HG03442 (cell line): ENCODE results near the gene EN2.

Source experiments
- ATAC-seq: cut with Tn5 transposase; IDR thresholded peaks from one replicate; pipeline ENCODE4 v1.9.1; 2021; ENCODE audit warnings: mild to moderate bottlenecking, moderate library complexity; ENCODE audit not compliant: unreplicated experiment

Gene EN2

DNA sequence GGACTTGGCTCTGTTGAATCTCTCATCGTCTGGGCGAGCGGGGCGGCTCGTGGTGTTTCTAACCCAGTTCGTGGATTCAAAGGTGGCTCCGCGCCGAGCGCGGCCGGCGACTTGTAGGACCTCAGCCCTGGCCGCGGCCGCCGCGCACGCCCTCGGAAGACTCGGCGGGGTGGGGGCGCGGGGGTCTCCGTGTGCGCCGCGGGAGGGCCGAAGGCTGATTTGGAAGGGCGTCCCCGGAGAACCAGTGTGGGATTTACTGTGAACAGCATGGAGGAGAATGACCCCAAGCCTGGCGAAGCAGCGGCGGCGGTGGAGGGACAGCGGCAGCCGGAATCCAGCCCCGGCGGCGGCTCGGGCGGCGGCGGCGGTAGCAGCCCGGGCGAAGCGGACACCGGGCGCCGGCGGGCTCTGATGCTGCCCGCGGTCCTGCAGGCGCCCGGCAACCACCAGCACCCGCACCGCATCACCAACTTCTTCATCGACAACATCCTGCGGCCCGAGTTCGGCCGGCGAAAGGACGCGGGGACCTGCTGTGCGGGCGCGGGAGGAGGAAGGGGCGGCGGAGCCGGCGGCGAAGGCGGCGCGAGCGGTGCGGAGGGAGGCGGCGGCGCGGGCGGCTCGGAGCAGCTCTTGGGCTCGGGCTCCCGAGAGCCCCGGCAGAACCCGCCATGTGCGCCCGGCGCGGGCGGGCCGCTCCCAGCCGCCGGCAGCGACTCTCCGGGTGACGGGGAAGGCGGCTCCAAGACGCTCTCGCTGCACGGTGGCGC, at the start of gene EN2:
Gene EN2, plus strand, starts transcription at position 19 of the 767 bp plus-strand sequence. Its CDS starts 249 bp downstream, at position 268.
- ATAC-seq = no peak

DNA sequence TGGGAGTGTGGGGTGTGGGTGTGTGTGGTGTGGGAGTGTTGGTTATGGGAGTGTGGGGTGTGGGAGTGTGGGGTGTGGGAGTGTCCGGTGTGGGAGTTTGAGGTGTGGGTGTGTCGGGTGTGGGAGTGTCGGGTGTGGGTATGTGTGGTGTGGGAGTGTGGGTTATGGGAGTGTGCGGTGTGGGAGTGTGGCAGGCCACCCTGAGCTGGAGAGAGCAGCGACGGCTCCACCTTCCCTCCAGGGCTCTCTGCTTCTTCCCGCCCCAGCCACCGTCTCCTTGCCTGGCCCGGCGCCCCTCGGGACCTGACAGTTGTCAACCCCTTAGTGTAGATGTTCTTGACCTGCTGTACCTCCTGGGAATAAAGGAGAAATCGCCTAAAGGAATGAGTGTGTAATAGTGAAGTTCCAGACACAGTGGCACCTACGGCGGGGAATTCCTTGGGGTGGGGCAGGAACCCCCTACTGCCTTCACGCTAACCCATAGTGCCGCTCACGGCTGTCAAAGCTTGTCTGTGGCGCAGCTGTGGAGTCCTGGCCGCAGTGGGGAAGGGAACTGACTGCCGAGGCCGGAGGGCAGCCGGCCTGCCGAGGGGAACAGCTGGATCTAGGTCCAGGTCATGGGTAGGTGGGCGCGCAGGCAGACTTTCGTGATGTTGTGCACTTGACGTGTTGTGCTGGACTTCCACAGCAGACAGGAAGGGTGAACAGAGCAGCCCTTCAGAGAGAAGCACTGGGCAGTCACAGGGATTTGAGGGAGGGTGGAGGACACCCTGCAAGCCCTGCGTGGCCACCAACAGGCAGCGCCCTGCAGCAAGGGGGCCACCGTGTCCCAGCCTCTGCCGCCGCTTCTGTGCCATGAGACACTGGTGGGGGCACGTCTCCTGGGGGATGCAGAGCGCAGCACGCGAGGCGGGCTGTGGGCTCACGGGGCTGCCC, 49.0 kb upstream of the EN2 start:
- ATAC-seq = no peak

DNA sequence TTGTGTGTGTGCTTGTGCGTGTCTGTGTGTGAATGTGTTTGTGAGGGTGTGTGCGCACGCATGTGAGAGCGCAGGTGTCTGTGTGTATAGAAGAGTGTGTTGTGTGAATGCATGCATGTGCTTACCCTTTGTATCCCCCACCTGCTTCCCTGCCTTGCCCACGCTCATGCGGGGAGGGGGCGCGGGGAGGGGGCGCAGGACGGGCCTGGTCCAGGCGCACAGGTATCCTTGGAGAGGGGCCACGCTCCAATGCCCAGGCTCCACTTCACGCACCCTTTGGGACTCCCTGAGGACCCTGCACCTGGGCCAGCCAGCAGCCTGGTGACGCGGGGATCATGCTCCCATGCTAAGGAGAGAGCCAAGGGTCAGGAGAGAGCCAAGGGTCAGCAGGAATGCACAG, 47.9 kb upstream of the EN2 start:
- no peak for ATAC-seq

DNA sequence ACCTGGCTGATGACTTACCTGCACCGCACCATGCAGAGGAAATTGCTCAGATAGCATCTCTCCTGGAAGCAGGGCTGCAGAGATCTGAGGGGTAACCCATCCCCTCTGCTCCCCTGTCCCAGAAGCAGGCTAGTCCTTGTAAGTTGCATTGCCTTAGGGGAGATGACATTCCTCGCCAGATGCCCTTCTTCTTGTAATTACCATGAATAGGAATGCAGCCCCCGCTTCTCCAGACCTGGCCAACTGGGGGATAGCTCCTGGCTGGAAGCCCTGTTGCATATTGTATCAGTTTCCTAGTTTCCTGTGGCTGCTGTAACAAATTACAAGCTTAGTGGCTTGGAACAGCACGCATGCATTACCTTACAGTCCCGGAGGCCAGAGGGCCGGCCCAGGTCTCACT, 47.5 kb upstream of the EN2 start:
- no peak for ATAC-seq

DNA sequence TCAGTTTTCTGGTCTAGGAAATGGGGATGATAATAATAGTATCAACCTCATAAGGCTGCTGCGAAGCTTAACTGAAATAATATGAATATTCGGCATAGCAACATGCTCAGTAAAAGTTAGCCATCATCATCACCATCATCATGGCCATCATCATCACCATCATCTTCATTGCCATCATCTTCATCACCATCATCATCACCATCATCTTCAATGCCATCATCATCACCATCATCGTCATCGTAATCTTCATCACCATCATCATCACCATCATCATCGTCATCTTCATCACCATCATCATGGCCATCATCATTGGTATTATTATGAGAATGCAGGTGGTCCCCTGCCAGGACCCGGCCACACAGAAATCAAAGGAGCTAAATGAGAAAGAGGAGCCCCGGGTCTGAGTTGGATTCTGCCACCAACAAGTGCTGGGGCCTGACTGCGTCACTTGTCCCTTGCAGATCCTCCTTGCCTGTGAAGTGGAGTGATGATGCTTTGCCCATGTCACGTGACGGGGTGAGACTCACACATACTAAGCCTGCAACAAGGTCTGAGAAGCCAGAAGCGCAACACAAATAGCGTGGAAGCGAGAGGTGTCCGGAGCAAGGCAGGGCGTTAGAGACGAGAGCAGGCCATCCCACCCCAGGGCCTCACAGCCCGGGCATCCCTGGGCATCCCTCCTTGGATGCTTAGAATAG, 46.1 kb upstream of the EN2 start:
- ATAC-seq = no peak

DNA sequence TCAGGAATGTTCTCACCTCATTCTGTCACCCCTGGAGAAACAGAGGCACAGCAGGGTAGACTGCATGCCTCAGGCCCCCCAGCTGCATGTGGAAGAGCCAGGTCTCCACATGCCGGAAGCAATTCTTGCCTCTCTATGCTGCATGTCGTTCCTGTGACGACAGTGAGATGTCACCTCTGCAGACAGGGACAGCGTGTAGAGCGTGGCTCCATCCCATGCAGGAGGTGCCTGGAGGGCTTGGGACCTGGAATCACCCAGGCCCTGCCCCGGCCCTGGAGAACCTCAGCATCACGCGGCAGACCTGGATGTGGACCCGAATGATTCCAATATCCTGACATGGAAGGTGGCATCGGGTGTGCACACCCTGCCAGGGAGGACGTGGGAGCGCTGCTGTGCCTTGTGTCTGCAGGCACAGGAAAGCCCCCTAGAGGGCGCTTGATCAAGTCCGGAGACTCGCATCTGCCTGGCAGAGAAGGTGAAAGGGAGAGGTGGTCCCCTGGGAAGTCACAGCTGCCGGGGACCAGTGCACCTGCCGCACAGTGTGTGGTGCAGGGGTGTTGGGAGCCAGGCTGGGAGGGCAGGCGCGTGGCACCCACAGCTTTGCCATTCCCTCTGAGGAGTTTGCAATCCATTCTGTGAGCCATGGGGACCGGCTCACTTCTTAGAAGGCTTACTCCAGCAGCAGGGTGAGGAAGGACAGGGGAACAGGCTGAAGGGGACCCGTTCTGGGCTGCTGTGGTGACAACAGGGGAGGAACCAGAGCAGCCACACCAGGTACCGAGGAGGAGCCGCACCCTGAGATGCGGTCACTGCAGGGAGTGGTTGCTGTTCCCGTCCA, 45.3 kb upstream of the EN2 start:
- peak; percentile 80 for ATAC-seq

DNA sequence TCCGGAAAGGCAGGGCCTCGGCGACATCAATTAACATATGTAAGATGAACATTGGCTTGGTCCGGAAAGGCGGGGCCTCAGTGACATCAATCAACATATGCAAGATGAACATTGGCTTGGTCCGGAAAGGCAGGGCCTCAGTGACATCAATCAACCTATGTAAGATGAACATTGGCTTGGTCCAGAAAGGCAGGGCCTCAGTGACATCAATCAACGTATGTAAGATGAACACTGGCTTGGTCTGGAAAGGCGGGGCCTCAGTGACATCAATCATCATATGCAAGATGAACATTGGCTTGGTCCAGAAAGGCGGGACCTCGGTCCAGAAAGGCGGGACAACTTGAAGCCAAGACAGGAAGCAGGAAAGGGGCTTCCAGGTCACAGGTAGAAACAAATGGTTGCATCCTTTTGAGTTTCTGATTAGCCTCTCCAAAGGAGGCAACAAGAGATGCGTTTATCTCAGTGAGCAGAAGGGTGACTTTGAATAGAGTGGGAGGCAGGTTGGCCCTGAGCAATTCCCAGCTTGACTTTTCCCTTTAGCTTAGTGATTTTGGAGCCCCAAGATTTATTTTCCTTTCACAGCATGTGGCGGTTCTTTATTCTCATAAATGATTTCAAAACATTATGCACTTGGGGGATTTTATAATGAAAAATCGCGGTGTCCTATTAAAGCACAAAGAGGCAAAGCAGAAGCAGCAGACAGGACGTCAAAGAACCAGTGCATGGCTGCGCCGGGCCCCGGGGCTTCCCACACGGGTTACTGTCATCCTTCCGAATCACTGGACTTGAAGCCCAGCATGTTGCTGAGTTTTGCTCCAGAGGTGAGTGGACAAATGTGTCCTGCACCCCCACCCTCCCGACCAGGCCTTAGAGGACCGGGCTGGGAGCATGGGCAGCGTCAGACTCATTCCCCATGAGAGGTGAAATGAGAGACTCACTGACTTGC, 43.1 kb upstream of the EN2 start:
- ATAC-seq = no peak

DNA sequence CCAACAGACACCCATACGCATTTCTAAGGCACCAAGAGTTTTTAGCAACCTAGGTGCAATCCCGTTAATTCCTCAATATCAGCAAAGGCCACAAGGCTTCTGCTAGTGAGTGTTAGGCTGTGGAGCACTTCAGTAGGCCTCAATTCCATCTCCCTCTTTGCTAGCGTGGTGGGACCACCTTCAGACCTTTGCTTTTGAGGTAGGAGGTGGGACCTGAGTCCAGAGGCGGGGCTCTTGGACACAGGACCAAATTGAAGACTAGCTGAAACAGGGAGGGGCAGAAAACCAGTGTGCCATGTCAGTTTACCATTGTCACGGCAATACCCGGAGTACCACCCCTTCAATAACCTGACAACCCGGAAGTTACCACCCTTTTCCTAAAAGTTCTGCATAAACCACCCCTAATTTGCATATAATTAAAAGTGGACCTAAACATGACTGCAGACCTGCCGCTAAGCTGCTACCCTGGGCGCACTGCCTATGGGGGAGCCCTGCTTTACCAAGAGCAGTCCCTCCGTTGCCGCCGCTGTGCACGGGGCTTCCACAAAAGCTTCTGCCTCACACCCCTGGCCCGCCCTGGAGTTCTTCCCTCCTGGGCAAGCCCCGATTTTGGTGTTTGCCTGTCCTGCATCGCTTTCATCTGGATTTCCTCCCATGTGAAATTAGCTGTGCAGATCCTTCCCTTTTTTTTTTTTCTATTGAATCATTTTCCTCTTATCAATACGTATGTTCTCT, 41.1 kb upstream of the EN2 start:
- ATAC-seq = no peak

DNA sequence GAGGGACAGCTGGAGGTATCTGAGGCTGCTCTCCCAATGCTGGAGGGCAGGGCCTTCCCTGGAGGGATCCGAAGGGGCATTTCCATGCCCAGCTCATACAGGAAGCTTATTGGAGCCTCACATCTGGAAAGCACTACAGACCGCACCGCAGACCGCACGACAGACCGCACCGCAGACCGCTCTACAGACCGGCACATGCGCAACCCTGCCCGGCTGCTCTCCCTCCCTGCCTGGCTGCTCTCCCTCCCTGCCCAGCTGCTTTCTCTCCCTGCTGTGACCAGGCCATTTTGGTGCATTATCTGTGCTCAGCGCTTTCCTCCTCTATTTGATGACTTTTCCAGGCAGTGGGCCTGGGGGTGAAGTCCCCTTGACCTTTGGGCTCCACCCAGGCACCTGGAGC, 39.6 kb upstream of the EN2 start:
- no peak for ATAC-seq

DNA sequence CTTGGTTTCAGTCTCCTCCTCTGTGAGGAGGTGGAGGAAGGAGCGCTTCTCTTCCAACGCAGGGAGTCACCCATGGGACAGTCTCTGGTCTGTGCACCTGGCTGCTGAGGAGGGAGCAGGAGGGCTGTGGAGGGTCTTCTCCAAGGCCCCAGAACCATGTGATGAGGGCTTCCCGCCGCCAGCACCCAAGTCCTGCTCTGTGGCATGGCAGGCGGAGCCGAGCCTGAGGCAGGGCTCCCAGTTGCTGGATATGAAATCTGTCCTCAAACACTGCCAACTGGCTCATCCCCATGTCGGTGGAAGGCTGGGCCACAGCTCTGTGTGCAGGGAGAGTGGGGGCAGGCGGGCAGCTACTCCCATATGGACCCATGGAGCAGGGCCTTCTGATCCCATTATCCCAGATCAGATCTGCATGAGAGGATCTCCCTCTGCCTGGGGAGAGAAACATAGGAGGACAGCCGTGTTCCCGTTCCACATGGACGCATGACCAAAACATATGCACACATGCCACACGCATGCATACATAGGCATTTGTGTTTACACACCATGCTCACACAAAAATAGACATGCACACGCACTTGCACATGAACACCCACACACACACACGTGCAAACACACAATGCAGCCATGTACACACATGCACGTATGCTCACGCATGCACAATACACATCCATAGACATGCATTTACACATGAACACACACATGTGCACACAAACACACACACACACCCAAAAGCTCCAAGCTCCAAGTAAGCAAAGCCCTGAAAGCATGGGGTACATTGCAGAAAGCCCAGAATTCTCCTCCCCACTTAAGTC, 38.8 kb upstream of the EN2 start:
- ATAC-seq = no peak

DNA sequence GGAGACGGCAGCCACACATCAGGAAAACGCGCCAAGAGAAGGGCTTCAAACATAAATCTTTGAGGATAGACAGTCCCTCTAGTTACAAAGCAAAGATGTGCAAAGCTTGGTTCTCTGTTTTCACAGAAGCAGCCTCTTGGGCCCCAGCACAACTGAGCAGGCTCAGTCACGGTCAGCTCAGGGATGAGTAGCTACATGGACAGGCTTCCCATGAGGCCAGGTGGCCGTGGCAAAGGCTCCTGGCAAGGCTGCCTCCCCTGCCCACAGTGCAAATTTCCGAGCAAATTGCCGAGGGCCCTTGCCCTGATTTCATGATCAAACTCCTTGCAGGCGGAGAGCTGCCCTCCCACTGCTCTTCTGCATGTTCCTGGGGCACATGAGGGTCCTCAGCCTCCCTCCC, 37.8 kb upstream of the EN2 start:
- ATAC-seq = no peak

DNA sequence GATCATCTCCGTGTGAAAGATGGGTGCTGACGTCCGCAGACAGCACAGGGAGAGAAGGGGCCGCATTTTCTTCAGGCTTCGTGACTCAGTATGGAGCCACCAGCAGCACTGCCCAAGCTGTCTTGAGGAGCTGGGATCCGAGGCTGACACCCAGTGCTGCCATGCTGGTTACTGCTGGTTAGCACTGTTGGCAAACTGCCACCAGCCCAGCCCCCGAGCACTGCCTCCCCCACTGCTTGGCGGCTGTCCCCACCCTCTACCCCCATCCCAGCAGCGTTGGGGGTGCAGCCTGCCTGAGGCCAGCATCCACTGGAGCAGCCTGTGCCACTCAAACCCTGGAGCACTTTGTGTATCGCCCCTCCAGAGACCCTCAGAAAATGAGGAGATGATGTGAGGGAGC, 35.8 kb upstream of the EN2 start:
- ATAC-seq = no peak

DNA sequence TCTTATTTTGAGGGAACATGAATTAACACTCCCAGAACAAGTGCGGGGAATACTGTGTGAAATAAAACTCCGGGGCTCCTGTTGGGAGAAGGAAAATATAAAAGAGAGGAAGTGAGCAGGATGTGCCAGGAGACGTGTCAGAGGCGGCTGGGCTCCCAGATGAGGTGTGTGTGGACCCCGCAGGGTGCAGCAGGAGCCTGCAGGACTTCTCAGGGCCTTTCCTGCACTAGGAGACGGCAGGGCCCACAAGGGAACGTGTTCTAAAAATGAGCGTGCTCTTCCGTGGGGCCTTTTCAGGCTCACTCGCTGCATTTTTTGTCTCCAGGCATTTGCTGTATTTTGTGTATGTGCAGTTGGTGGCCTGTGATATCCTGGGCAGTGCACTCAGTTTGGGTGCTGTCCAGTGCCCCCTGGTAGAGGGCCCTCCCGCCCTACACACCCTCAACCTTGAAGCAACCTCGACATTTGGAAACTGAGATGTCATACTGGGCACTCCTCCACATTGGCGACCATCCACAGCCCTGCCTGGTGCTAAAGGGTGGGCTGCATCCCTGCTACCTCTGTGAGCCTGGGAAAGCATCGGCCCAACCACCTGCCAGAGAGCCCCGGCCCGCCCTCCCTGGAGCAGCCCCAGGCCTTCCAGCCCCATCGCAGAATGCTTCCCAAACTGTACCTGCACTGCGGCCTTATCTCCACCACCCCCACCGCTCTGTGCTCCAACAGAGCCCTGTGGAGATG, 35.2 kb upstream of the EN2 start:
- ATAC-seq = no peak

DNA sequence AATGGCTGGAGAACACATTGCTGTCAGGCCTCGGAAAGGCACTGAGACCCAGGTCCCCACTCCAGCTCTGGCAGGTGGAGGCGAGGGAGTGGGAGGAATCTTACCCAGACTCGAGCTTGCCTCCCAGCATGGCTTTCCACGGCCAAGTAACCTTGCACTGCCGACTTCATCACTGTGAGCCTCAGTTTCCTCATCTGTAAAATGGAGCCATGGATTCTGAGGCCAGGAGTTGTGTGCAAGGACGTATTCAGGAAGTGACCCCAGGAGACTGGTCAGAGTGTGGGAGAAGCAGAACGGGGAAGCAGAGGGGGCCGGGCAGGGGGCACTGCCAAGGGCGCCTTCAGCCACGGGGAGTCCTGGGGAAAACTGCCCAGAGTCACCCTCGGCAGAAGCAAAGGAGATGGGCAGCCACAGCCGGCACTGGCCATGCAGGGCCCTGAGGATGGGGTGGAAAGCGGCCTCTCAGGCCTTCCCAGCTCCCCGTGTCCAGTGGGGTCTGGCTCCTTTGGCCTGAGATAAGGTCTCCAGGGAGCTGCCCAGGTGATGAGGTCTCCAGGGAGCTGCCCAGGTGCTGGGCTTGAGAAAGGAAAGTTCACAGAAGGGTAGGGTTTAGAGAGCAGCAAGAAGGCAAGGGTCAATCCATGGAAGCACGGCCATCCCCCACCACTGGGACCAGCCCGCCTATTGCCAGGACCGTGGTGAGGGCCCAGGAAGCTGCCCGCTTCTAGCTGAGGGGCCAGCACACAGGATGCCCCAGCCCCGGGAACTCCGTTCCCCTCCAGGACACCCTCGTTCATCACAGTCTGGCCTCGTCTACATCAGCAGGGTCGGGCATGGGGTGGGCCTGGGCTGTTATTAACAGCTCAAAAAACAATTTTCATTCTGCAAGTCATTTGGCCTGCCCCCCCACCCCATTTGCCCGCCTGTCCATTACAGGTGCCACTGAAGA, 34.3 kb upstream of the EN2 start:
- ATAC-seq = no peak

DNA sequence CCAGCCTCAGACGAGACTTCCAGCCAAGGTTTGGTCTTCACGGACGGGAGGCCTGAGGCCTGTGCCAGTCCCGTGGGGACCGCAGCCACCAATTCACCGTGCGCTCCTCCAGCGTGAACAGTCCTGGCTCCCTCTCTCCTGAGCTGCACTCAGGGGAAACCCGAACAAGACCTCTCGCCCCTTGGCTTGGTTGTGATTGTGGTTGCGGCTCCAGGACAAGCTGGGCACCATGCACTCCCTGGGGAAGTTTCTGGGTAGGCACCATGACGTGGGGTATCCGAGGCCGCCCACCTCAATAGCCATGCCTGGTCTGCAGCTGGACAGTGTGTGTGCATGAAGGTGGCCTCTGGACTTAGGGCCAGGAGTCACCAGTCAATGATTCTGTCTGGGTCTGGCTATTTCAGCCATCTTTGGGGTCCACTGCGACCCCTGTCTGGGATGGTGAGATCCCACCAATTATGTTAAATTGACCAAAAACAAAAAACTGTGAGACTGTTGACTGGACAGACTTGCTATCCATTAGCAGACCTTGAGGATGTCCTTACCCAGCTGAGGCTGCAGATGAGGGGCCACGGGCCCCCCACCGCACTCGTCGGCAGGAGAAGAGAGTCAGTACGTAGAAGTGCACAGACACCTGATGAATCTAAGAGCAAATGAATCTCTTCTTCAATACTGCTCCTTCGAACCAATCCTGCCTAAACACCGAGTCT, 33.5 kb upstream of the EN2 start:
- ATAC-seq = no peak

DNA sequence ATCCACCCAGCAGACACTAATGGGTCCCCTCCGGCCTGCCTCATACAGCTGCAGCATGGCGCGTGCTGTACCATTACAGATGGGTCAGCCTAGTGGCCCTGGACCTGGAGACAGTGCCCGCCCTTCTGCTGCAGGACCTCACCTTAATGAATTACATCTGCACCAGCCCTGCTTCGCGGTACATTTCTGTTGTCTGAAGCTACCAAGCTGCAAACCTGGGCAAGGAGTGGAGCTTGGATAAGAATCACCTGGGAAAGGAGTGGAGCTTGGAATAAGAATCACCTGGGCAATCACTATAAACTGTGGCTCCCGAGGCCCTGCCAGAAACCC, 33.0 kb upstream of the EN2 start:
- no peak for ATAC-seq
